Skeletal muscle tissue (tissue), 4 donors: ENCODE results near the gene SULT1C2. TPM values are rescaled to one million over a fixed set of nuclear protein-coding genes. Genes with fewer than 3 reads are reported as not detected.

Experiments used
- H3K27ac ChIP-seq: one replicate; pipeline ENCODE4 v1.7.0; 2013; ENCODE audit warnings: mild to moderate bottlenecking, low read depth, low read length, inconsistent platforms
- H3K27me3 ChIP-seq, 3 donors: one replicate each; pipeline ENCODE4 v1.7.0; 2013; ENCODE audit warnings: low read length in 3 of 3; ENCODE audit not compliant: control insufficient read depth in 3 of 3, insufficient read depth in 3 of 3
- H3K36me3 ChIP-seq, 3 donors: one replicate each; pipeline ENCODE4 v1.7.0; 2013; ENCODE audit warnings: low read length in 3 of 3; ENCODE audit not compliant: control insufficient read depth in 3 of 3, insufficient read depth in 3 of 3
- H3K4me1 ChIP-seq, 3 donors: one replicate each; pipeline ENCODE4 v1.7.0; 2013; ENCODE audit warnings: low read length in 3 of 3, mild to moderate bottlenecking in 3 of 3; ENCODE audit not compliant: control insufficient read depth in 3 of 3, insufficient read depth in 3 of 3
- H3K4me3 ChIP-seq, 3 donors: one replicate each; pipeline ENCODE4 v1.7.0; 2013; ENCODE audit warnings: low read length in 3 of 3
- H3K9ac ChIP-seq, 3 donors: one replicate each; pipeline ENCODE4 v1.7.0; 2013; ENCODE audit warnings: low read length in 3 of 3, mild to moderate bottlenecking in 3 of 3, moderate library complexity in 2 of 3, low read depth in 1 of 3
- H3K9me3 ChIP-seq, 3 donors: one replicate each; pipeline ENCODE4 v1.7.0; 2013; ENCODE audit warnings: low read length in 3 of 3; ENCODE audit not compliant: control insufficient read depth in 3 of 3
- total RNA-seq: library from RNA; depleted of rRNA; stranded (reverse); fragments of >200 nt; gene quantifications from one replicate; pipeline ENCODE4 v1.2.3, GENCODE V29; 2014
- donor health status: Osteomylitis.

SULT1C2 gene
- 1.0 TPM for total RNA-seq

DNA sequence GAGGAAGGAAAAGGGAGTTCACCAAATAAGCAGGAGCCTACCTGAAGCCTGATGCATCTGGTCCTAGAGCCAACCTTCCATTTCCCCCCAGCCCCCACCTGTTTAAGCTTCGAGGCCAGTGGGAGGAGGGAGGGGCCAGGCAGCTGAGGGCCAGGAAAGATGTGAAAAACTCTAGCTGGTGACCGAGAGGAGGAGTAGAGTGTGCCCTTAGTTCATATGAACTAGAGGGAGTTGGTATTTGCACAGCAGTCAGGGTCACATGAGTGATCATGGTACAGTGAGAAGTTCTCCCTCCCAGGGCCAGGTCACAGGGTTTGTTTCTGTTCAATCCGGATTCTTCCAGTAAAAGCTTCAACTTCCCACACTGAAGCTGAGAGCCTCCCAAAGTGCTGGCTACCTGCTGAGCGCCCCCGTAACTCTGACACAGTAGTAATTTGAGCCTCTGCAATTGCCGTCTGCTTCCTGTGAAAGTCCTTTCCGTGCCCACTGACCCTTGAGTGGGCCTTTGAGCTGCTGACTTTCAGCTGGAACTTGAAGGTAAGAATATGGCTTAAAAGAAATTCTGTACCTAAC, at the start of gene SULT1C2:
Gene SULT1C2, plus strand, starts transcription at position 362 of the 573 bp plus-strand sequence. CDS start 4,773 bp downstream, outside the sequence.
- Histone ChIP-seq H3K27ac (no peak within 1 kb of the TSS), H3K4me3 (no peak within 1 kb of the TSS), H3K9me3 (no peaks in the 10 kb centered on the region), H3K9ac (no peak within 1 kb of the TSS), H3K36me3 (no peaks in the 10 kb centered on the region), H3K27me3 (peaks cover 0 to 2% (median 0%) of the 10 kb centered on the region in 3 donors), H3K4me1 (no peaks in the 10 kb centered on the region)

DNA sequence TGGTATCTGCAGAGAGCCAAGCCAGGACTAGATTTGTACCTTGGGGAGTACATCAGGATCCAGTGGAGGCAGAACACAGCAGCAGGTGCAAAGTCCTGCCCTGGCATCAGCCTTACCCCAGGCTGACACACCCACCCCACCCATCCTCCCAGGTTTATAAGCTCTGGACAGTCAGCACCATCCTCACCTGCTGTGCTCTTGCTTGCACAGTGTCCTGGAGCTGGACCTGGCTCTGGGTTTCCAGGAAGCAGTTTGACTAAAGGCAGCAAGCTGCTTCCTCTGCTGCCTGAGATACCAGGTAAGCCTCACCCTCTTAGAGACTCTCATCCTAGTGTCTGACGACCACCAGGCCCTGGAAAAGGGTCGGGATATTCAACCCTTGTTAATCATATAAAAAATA, 48.9 kb upstream of the SULT1C2 start, which contains the start of gene SULT1C3:
Gene SULT1C3, plus strand, starts transcription at position 183 of the 400 bp plus-strand sequence. CDS start 7,227 bp downstream, outside the sequence.
- Histone ChIP-seq H3K4me3 (no peak within 1 kb of the TSS), H3K9me3 (no peaks in the 10 kb centered on the region), H3K4me1 (no peaks in the 10 kb centered on the region), H3K36me3 (no peaks in the 10 kb centered on the region), H3K27me3 (no peaks in the 10 kb centered on the region), H3K9ac (no peak within 1 kb of the TSS), H3K27ac (no peak within 1 kb of the TSS)

DNA sequence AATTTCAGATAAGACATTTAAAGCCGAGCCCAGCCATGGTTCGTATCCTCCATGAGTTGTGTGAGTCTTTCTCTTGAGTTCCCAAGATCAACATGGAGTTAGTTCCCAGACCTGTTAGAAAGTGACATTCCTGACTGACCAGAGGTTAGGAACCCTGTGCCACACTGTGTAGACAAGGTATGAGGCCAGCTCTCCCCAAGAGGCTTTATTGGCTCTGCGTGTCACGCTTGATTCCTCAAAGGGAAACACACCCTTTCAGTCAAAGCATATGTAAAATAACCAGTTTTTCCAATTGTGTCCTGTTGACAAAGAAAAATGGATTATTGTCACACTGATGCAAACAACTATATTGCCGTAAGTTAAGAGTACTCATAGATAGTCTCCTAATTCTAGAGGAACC, 47.7 kb upstream of the SULT1C2 start:
- no peak overlapping the region for H3K4me3 ChIP-seq
- no peaks in the 10 kb centered on the region for H3K36me3 ChIP-seq
- H3K4me1 ChIP-seq: no peaks in the 10 kb centered on the region
- H3K27ac ChIP-seq: no peak overlapping the region
- H3K9me3 ChIP-seq: no peaks in the 10 kb centered on the region
- no peaks in the 10 kb centered on the region for H3K27me3 ChIP-seq
- no peak overlapping the region for H3K9ac ChIP-seq

DNA sequence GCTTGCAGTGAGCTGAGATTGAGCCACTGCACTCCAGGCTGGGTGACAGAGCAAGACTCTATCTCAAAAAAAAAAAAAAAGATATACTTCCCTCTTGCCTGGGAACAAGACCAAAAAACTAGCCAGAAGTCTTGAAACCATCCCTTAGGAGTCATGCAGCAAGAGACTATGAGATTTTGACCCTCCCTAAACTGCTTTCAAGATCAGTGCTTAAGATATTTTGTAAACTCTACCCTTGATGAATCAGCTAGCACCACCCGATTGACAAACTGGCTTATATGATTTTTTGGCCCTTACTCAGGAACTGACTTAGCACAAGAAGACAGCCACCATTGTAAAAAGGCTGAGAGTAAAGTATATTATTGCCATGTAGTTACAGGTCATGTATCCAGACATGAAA, 45.1 kb upstream of the SULT1C2 start:
- Histone ChIP-seq H3K9ac (no peak overlapping the region), H3K4me1 (no peaks in the 10 kb centered on the region), H3K36me3 (no peaks in the 10 kb centered on the region), H3K4me3 (no peak overlapping the region), H3K9me3 (no peaks in the 10 kb centered on the region), H3K27me3 (no peaks in the 10 kb centered on the region), H3K27ac (no peak overlapping the region)

DNA sequence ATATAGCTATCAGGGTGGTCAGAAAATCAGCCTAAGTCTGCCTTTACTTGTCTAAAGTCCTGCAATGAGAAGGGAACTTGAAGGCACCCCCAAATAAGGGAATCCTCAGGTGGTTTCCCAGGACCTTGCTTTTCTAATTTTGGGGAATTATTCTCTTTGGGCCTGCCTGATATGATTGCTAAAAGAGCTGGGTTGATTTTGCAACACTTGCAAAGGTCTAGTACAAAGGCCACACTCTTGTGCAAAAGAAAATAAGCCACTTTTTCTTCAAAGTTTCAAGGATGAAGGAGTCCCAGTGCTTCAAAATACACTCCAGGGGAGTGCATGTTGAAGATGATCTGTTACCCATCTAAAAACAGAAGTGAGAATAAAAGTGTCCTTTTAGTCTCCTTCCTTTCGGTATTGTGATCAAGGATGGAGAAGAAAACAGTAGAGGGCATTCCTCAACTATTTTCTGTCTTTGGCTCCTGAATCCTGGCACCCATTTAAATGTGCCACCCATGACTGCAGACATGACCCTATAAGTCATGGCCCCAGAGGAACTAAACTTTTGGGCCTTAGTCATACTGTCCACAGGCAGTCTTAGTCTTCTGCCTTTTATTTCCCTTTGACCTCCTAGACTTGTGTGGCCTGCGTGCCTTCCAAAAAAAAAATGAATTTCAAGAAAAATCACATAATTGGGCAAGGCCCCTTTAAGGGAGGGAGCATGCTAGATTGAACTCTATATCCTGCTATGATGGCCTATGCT, 43.9 kb upstream of the SULT1C2 start:
- Histone ChIP-seq H3K9ac (no peak overlapping the region), H3K27me3 (no peaks in the 10 kb centered on the region), H3K4me1 (no peaks in the 10 kb centered on the region), H3K36me3 (no peaks in the 10 kb centered on the region), H3K27ac (no peak overlapping the region), H3K4me3 (no peak overlapping the region), H3K9me3 (no peaks in the 10 kb centered on the region)

DNA sequence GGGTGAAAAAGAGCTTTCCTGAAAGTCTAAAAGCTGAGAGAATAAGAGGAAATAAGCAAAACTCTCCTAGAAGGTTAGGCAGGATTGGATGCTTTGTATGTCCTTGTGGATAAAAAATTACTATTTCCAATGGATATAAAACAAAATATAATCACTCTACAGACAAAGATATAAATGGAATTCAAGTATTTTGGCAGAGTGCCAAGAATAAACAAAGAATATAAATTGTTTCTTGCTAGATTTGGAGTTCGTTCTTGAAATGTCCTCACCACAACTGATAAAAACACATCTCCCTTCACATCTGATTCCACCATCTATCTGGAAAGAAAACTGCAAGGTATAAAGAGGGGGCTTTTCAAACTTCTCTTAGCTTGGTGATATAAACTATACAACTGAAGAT, 35.6 kb upstream of the SULT1C2 start:
- Histone ChIP-seq H3K27me3 (no peaks in the 10 kb centered on the region), H3K36me3 (no peaks in the 10 kb centered on the region), H3K27ac (no peak overlapping the region), H3K4me1 (no peaks in the 10 kb centered on the region), H3K9me3 (peaks cover 0 to 2% (median 0%) of the 10 kb centered on the region in 3 donors), H3K4me3 (no peak overlapping the region), H3K9ac (no peak overlapping the region)

DNA sequence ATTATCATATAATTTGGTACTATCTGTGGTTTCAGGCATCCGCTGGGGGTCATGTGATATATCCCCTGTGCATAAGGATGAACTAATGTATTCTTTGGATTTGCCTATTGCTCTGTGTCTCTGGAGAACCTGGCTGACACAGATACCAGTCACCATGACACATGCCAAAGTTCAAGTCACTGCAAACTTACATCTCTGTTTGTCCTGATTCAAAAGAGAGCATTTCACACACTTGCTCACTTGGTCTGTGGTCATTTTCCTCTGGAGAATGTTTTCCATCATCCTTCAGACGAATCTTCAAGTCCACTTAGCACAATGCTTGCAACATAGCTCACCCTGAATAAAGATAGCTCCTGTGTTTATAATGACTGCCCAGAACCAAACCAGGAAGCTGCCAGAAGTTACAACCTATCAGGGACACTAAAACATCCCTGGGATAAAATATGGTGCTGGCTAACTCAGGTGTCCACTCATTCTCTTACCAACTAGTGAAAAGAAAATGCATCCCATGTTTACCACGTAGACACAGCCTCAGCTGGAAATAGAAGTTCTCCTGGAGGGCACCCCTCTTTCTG, 30.9 kb upstream of the SULT1C2 start:
- Histone ChIP-seq H3K36me3 (no peaks in the 10 kb centered on the region), H3K9ac (no peak overlapping the region), H3K4me3 (no peak overlapping the region), H3K27me3 (no peaks in the 10 kb centered on the region), H3K4me1 (no peaks in the 10 kb centered on the region), H3K27ac (no peak overlapping the region), H3K9me3 (no peaks in the 10 kb centered on the region)

DNA sequence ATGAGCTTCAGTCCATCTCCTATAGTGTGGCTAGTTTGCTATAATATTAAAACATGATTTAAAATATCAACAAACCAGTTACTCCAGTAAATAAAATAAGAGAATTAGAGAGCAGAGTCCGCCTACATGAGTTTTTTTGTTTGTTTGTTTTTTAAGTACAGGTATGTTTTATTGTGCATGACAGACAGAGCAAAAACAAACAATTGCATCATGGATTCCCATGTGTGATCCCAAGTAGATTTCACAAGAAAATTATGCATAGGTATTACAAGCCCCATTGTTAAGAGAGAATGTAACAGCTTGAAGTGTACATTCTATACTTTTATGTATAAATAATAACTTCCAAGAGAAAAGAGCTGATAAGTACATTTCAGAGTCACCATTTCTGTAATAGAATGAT, 27.9 kb upstream of the SULT1C2 start:
- H3K36me3 ChIP-seq: no peaks in the 10 kb centered on the region
- H3K27ac ChIP-seq: no peak overlapping the region
- H3K27me3 ChIP-seq: no peaks in the 10 kb centered on the region
- no peaks in the 10 kb centered on the region for H3K9me3 ChIP-seq
- no peaks in the 10 kb centered on the region for H3K4me1 ChIP-seq
- no peak overlapping the region for H3K9ac ChIP-seq
- H3K4me3 ChIP-seq: no peak overlapping the region

DNA sequence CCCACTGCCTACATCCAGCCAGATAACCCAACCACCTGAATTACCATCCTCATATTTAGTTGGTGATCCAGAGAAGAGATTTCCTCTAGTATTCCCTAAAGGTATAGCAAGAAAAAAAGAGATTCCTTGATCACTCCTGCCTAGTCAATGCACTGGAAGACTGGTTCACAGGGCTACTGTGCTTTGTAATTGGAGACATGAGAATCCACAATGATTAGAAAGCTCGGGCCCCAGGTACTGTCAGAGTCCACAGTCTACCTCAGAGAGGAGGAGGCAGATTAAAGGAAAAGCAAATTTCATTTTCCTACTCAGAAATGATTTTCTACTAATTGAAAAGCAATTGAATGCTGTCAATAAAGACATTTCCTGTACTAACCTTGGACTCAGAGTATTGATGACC, 26.7 kb upstream of the SULT1C2 start:
- H3K4me1 ChIP-seq: no peaks in the 10 kb centered on the region
- H3K4me3 ChIP-seq: no peak overlapping the region
- H3K27me3 ChIP-seq: no peaks in the 10 kb centered on the region
- no peaks in the 10 kb centered on the region for H3K9me3 ChIP-seq
- no peaks in the 10 kb centered on the region for H3K36me3 ChIP-seq
- no peak overlapping the region for H3K9ac ChIP-seq
- no peak overlapping the region for H3K27ac ChIP-seq

DNA sequence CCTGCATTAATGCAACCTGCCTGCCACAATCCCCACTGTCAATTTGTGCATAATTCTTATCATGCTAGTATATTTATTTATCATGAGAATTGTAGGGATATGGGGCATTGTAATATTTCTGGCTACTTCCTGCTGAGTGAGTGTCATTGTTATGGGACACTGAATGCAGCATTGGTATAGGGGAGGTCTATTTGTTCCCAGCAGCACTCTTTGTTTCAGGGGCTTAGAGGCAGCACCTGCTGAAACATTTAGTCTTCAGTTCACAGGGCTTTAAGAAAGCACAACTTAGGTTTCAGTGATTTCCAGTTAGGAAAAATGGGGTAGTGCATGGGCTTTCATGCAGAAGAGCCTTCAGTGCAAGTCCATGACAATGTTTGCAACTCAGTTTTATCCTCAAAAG, 25.3 kb upstream of the SULT1C2 start:
- H3K9ac ChIP-seq: no peak overlapping the region
- H3K36me3 ChIP-seq: no peaks in the 10 kb centered on the region

More for the DNA sequence above, 25.3 kb upstream of the SULT1C2 start:
- Histone ChIP-seq H3K27ac (no peak overlapping the region), H3K9me3 (no peaks in the 10 kb centered on the region), H3K4me1 (no peaks in the 10 kb centered on the region), H3K27me3 (no peaks in the 10 kb centered on the region), H3K4me3 (no peak overlapping the region)
